PFSK-1 (cell line): Measurements from ENCODE around the gene GPD1.

Experiments used
- FOXP2 ChIP-seq: optimal IDR thresholded peaks from 2 replicates; pipeline ENCODE3; 2011; ENCODE audit warnings: borderline replicate concordance, control low read depth, inconsistent platforms; ENCODE audit not compliant: insufficient read depth; ENCODE audit errors: extremely low read length, extremely low read depth
- POLR2AphosphoS5 ChIP-seq: IDR thresholded peaks from 2 replicates; pipeline ENCODE4 v1.6.1; 2012; ENCODE audit warnings: low read depth, mild to moderate bottlenecking, control low read depth, low read length, moderate library complexity
- SIN3A ChIP-seq: IDR thresholded peaks from 2 replicates; pipeline ENCODE4 v1.6.1; 2012; ENCODE audit warnings: mild to moderate bottlenecking, low read length, moderate library complexity, borderline replicate concordance; ENCODE audit not compliant: insufficient read depth
- TAF1 ChIP-seq: IDR thresholded peaks from 2 replicates; pipeline ENCODE4 v1.6.1; 2012; ENCODE audit warnings: low read length, control low read depth, borderline replicate concordance; ENCODE audit not compliant: insufficient read depth
- TF ChIP-seq, protein P1 (sequence below), 2 experiments: IDR thresholded peaks; 2 replicates each; pipeline versions ENCODE4 v1.6.1 to v1.8.0; 2011 to 2012; ENCODE audit warnings: low read depth in 2 of 2, low read length in 2 of 2, control low read depth in 1 of 2, inconsistent platforms in 1 of 2, mild to moderate bottlenecking in 1 of 2, moderate library complexity in 1 of 2; ENCODE audit not compliant: insufficient read depth in 1 of 2

GPD1 gene

DNA sequence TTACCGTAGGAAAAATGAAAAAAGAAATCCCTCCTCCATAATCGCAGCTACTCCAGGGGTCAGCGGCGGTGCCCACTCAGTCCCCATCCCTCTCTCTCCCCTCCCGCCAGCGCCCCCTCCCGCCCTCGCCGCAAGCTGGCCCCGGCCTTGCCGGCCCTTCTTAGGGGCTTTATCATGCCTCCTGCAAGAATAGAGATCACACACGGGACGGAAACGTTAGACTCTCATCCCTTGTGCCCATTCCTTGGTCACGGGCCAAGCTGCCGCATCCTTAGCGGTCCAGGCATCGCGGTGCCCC is 7.5 kb downstream of the GPD1 start:
- TF ChIP-seq POLR2AphosphoS5 (no peak), SIN3A (no peak), FOXP2 (no peak), TAF1 (no peak)
- TF ChIP-seq, protein P1, sequence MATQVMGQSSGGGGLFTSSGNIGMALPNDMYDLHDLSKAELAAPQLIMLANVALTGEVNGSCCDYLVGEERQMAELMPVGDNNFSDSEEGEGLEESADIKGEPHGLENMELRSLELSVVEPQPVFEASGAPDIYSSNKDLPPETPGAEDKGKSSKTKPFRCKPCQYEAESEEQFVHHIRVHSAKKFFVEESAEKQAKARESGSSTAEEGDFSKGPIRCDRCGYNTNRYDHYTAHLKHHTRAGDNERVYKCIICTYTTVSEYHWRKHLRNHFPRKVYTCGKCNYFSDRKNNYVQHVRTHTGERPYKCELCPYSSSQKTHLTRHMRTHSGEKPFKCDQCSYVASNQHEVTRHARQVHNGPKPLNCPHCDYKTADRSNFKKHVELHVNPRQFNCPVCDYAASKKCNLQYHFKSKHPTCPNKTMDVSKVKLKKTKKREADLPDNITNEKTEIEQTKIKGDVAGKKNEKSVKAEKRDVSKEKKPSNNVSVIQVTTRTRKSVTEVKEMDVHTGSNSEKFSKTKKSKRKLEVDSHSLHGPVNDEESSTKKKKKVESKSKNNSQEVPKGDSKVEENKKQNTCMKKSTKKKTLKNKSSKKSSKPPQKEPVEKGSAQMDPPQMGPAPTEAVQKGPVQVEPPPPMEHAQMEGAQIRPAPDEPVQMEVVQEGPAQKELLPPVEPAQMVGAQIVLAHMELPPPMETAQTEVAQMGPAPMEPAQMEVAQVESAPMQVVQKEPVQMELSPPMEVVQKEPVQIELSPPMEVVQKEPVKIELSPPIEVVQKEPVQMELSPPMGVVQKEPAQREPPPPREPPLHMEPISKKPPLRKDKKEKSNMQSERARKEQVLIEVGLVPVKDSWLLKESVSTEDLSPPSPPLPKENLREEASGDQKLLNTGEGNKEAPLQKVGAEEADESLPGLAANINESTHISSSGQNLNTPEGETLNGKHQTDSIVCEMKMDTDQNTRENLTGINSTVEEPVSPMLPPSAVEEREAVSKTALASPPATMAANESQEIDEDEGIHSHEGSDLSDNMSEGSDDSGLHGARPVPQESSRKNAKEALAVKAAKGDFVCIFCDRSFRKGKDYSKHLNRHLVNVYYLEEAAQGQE (IDR thresholded peaks at IDR 0.05; ENCODE audit: insufficient read depth in 1 of 2, low read depth in 2 of 2, low read length in 2 of 2) = no peak

DNA sequence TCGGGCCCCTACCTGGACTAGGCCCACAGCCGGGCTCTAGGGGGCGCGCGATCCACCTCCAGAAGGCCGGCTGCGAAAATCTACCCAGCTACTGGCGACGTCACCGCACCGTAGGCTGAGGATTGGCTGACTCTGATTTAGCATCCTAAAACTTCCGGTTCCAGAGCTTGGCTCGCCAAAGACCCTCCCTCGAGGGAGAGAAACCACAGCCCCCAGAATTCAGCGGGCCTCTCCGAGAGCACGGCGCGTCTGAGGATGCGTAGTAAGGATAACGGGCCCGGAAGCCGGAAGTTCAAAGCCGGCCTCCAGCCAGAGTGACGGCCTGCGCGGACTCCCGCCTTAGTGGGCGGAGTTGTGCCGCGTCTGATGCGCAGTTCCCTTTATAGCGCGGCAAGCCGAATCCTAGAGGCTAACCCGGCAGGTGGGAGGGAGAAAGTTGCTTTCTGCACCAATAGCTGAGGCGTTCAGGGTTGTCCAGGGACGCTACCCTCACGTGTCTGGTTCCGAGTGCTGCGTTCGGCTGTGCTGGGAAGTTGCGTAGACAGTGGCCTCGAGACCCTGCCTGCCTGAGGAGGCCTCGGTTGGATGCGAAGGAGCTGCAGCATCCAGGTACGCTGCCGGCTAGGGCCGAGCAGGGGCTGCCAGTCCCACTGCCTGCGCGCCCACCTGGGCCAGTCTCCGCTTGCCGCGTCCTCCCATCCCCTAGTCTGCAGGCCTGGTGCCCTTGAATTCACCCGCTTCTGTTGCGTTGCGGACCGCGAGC is 8.1 kb downstream of the GPD1 start, which contains the start of gene COX14:
Gene COX14, plus strand, starts transcription at position 544 of the 763 bp plus-strand sequence. CDS start 7,808 bp downstream, outside the sequence.
- TF ChIP-seq TAF1 (peak; percentile 87; the same call in 1 of the 2 replicates), FOXP2 (peak; percentile 56), SIN3A (peak; percentile 90; the same call in 1 of the 2 replicates), POLR2AphosphoS5 (peak; percentile 92)
- TF ChIP-seq, protein P1 (IDR thresholded peaks at IDR 0.05; ENCODE audit: insufficient read depth in 1 of 2, low read depth in 2 of 2, low read length in 2 of 2) = no peak

- TF ChIP-seq FOXP2 (no peak), SIN3A (0 out of 2 replicates have a peak, but pooled peaks have one; percentile 44), TAF1 (no peak), POLR2AphosphoS5 (no peak)
- TF ChIP-seq, protein P1 (IDR thresholded peaks at IDR 0.05; ENCODE audit: insufficient read depth in 1 of 2, low read depth in 2 of 2, low read length in 2 of 2) = no peak
These were observed 8.8 kb downstream of the GPD1 start for GRCh38 chr12:50112456-50113218.

DNA sequence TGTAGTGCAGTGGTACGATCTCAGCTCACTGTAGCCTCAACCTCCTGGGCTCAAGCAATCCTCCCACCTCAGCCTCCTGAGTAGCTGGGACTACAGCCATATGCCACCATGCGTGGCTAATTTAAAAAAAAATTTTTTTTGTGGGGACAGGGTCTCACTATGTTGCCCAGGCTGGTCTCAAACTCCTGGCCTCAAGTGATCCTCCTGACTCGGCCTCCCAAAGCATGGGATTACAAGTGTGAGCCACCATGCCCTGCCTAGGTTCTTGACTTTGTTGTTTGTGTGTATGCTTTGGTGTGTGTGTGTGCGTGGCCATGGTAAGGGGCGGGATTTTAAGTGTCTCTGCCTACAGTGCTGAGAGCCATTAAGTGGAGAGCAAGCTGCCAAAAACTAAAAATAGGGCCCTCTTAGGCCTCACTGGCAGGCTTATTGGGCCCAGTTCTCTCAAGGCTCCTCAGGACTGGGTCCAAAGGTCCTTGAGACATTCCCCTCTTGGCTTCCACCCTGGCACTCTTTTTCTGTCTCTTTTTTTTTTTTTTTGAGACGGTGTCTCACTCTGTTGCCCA is 13.3 kb downstream of the GPD1 start:
- TF ChIP-seq POLR2AphosphoS5 (no peak), FOXP2 (no peak), TAF1 (no peak), SIN3A (no peak)
- TF ChIP-seq, protein P1 (IDR thresholded peaks at IDR 0.05; ENCODE audit: insufficient read depth in 1 of 2, low read depth in 2 of 2, low read length in 2 of 2) = no peak
